Lower leg skin (tissue), 4 donors: ENCODE data around the gene MSL3B.

Experiments
- DNase-seq, 2 donors: peaks; one replicate each; pipeline ENCODE4 v3.0.0-alpha.2; 2019; ENCODE audit warnings: low spot score in 2 of 2
- H3K4me3 ChIP-seq: fragments of 200-600 bp; sonication (generic); 2 replicates; pipeline ENCODE4 v1.5.1; 2017; ENCODE audit warnings: mild to moderate bottlenecking, low read depth; ENCODE audit not compliant: poor library complexity, severe bottlenecking
- CTCF ChIP-seq, 3 donors: fragments of 450-650 bp; IDR thresholded peaks; one replicate each; pipeline ENCODE4 v1.5.1; 2016; ENCODE audit warnings: antibody characterized with exemption in 3 of 3, mild to moderate bottlenecking in 3 of 3, moderate library complexity in 2 of 3
- POLR2A ChIP-seq, 2 donors: fragments of 450-650 bp; IDR thresholded peaks; one replicate each; pipeline ENCODE4 v1.6.1; 2016 to 2017; ENCODE audit warnings: antibody characterized with exemption in 2 of 2, mild to moderate bottlenecking in 1 of 2, moderate library complexity in 1 of 2
- WGBS, 2 donors: methylation state at CpG; one replicate each; pipeline ENCODE4 v1.1.5; 2018; 5-methylcytosine and 5-hydroxymethylcytosine counted together
- intact Hi-C: fragments of 100-400 bp; cut with DNase I; formaldehyde crosslinking; loops from one replicate; pipeline ENCODE4 v1.15.0; 2023; ENCODE audit warnings: low total_unique reads

MSL3B gene

GRCh38 chr2:233871432-233871831, 3.2 kb upstream of the MSL3B start:
- no peak for TF ChIP-seq POLR2A (IDR thresholded peaks at IDR 0.05)
- intact Hi-C loops = no loop called here
- 69 to 71% methylated on average over 4 of the region's 4 CpGs for WGBS, 2 donors
- DNase-seq = no peak
- H3K4me3 ChIP-seq = no peak overlapping the region

DNA sequence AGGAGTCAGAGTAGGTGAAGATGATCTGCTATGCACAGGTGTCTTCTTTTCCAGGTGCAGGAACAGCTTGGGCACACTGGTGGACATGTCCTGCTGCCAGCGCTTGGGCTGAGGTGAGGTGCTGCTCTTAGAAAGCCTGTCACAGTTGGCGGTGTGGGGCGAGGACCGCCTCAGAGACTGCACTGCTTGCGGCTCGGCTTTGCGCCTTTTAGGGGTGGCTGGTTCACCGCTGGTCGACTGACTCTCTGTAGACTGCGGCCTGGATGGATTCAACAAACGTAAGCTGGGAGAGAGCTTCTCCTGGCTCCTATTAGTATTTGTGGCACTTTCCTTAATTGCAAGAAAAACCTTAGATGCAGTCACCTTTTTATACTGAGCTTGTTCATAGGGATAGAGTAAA, 1.7 kb downstream of the MSL3B start:
- TF ChIP-seq POLR2A (IDR thresholded peaks at IDR 0.05) (no peak), CTCF (IDR thresholded peaks at IDR 0.05) (no peak)
- H3K4me3 ChIP-seq = no peak overlapping the region
- intact Hi-C loops = no loop called here
- 98% methylated on average over 11 of the region's 11 CpGs for WGBS, 2 donors
- DNase-seq = no peak

DNA sequence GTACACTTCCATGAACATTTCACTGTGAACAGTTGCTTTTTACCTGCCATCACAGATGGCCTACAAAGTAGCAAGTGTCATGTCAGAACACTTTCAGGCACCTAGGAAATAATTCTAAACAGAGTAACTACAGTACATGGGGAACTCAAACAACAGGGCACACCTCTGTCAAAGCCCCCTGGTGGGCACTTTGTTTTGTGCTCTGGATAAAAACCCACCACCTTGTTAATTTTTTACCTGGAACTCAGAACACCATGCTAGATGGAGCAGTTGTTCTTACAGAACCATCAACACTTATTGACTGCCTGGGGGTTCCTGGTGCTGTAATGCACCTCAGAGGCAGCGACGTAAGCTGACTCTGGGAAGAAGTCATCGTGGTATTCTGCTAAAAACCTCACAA, 2.3 kb downstream of the MSL3B start:
- WGBS, 2 donors = 89 to 92% methylated on average over 3 of the region's 3 CpGs
- no peak overlapping the region for H3K4me3 ChIP-seq
- no peak for DNase-seq
- intact Hi-C loops = no loop called here
- TF ChIP-seq CTCF (IDR thresholded peaks at IDR 0.05) (no peak), POLR2A (IDR thresholded peaks at IDR 0.05) (no peak)

DNA sequence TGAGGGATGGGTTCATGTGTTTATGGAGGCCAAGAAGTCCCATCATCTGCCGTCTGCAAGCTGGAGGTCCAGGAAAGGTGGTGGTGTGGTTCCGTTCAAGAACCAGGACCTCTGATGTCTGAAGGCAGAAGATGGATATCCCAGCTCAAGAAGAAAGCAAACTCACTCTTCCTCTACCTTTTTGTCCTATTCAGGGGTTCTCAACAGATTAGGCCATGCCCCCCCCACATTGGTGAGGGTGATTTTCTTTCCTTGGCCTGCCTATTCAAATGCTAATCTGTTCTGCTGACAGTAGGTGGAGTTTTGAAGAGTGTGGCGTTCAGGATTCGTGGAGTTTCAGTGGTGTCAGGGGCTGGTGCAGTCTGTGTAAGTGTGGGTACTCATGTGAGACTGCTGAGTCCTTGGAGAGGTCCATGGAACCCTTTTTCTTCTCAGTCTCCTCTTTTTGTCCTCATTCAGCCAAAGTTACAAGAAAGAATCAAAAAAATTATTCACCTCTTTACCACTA, 5.9 kb downstream of the MSL3B start:
- no peak for DNase-seq
- TF ChIP-seq POLR2A (IDR thresholded peaks at IDR 0.05) = no peak
- TF ChIP-seq CTCF (IDR thresholded peaks at IDR 0.05) = no peak
- WGBS, 2 donors = 76 to 91% methylated on average over 4 of the region's 4 CpGs
- H3K4me3 ChIP-seq = no peak overlapping the region
- intact Hi-C loops = no loop called here

GRCh38 chr2:233858331-233858730, 9.9 kb downstream of the MSL3B start:
- TF ChIP-seq POLR2A (IDR thresholded peaks at IDR 0.05) (no peak), CTCF (IDR thresholded peaks at IDR 0.05) (no peak)
- intact Hi-C loops = no loop called here
- H3K4me3 ChIP-seq = no peak overlapping the region
- WGBS, 2 donors = 85 to 93% methylated on average over 4 of the region's 4 CpGs
- no peak for DNase-seq

- intact Hi-C loops = no loop called here
- no peak for DNase-seq
- no peak overlapping the region for H3K4me3 ChIP-seq
- TF ChIP-seq POLR2A (IDR thresholded peaks at IDR 0.05) (no peak), CTCF (IDR thresholded peaks at IDR 0.05) (no peak)
- WGBS, 2 donors = 35 to 37% methylated on average over 9 of the region's 9 CpGs
Measured at GRCh38 chr2:233857511-233858141, 10.6 kb downstream of the MSL3B start.
